Stomach (tissue), 9 donors: ENCODE results near the gene MUC5AC. TPM values are rescaled to one million over a fixed set of nuclear protein-coding genes. Genes with fewer than 3 reads are reported as not detected.

Experiments used
- DNase-seq, 2 donors: peaks; one replicate each; pipeline versions ENCODE4 v3.0.0 to v3.0.0-alpha.2; 2013 to 2019
- H3K27ac ChIP-seq, 5 donors: fragments of 200-600 bp in 4 of 5; sonication (generic) in 4 of 5; one replicate each; pipeline ENCODE4 v1.5.1; 2013 to 2019; ENCODE audit warnings: mild to moderate bottlenecking in 1 of 5, moderate library complexity in 1 of 5
- H3K27me3 ChIP-seq, 3 donors: fragments of 200-600 bp; sonication (generic); one replicate each; pipeline ENCODE4 v1.5.1; 2017 to 2019; ENCODE audit warnings: mixed run types in 1 of 3
- H3K36me3 ChIP-seq, 4 donors: fragments of 200-600 bp; sonication (generic); 1 replicate in 3 of 4; 2 replicates in 1 of 4; pipeline ENCODE4 v1.5.1; 2016 to 2019
- H3K4me1 ChIP-seq, 4 donors: fragments of 200-600 bp; sonication (generic); one replicate each; pipeline ENCODE4 v1.5.1; 2016 to 2019
- H3K4me3 ChIP-seq, 4 donors: fragments of 200-600 bp; sonication (generic) in 3 of 4; one replicate each; pipeline ENCODE4 v1.5.1; 2016 to 2019; ENCODE audit warnings: mild to moderate bottlenecking in 1 of 4
- H3K9me3 ChIP-seq, 4 donors: fragments of 200-600 bp; sonication (generic); one replicate each; pipeline ENCODE4 v1.5.1; 2016 to 2019
- EP300 ChIP-seq: sonication (generic); formaldehyde crosslinking; IDR thresholded peaks from one replicate; pipeline ENCODE4 v1.6.1; 2017; ENCODE audit warnings: antibody characterized with exemption
- POLR2A ChIP-seq, 4 donors: fragments of 450-650 bp; IDR thresholded peaks; one replicate each; pipeline ENCODE4 v1.6.1; 2016; ENCODE audit warnings: antibody characterized with exemption in 4 of 4, control low read depth in 2 of 4, mild to moderate bottlenecking in 1 of 4, moderate library complexity in 1 of 4
- POLR2AphosphoS5 ChIP-seq, 3 donors: sonication (generic); formaldehyde crosslinking; IDR thresholded peaks; one replicate each; pipeline ENCODE4 v1.6.1; 2016; ENCODE audit warnings: antibody characterized with exemption in 3 of 3
- WGBS, 5 donors: extraction: QIAGEN DNeasy Blood & Tissue Kit in 3 of 5; methylation state at CpG; one replicate each; pipeline versions ENCODE4 v1.1.5 to v1.1.7; 2013 to 2018; 5-methylcytosine and 5-hydroxymethylcytosine counted together
- intact Hi-C: fragments of 100-400 bp; cut with DNase I; formaldehyde crosslinking; loops from one replicate; pipeline ENCODE4 v1.15.1; 2023; ENCODE audit warnings: low total_unique reads
- polyA plus RNA-seq, 3 donors: library from polyadenylated mRNA; stranded (reverse); fragments of 200-250 nt; gene quantifications; one replicate each; pipeline ENCODE4 v1.2.3, GENCODE V29; 2013
- total RNA-seq, 5 donors: library from RNA; depleted of rRNA; stranded (reverse); fragments of >200 nt; gene quantifications; one replicate each; pipeline versions ENCODE4 v1.1.0 to v1.2.3, GENCODE V29; 2014 to 2016
- TF ChIP-seq, protein P1 (sequence below), 7 experiments: fragments of 450-650 bp in 4 of 7; fragments of 200-600 bp in 3 of 7; sonication (generic) in 3 of 7; IDR thresholded peaks; one replicate each; pipeline ENCODE4 v1.5.1; 2016 to 2019; ENCODE audit warnings: antibody characterized with exemption in 7 of 7, control low read depth in 2 of 7, mild to moderate bottlenecking in 1 of 7
- donor health status: healthy with polysubstance abuse.
- donor health status: Bipolar disorder and iron deficiency.
- donor health status: healthy.

Gene MUC5AC
- total and polyA plus RNA-seq, 8 donors: 2.0 to 1,253 (median 171) TPM

DNA sequence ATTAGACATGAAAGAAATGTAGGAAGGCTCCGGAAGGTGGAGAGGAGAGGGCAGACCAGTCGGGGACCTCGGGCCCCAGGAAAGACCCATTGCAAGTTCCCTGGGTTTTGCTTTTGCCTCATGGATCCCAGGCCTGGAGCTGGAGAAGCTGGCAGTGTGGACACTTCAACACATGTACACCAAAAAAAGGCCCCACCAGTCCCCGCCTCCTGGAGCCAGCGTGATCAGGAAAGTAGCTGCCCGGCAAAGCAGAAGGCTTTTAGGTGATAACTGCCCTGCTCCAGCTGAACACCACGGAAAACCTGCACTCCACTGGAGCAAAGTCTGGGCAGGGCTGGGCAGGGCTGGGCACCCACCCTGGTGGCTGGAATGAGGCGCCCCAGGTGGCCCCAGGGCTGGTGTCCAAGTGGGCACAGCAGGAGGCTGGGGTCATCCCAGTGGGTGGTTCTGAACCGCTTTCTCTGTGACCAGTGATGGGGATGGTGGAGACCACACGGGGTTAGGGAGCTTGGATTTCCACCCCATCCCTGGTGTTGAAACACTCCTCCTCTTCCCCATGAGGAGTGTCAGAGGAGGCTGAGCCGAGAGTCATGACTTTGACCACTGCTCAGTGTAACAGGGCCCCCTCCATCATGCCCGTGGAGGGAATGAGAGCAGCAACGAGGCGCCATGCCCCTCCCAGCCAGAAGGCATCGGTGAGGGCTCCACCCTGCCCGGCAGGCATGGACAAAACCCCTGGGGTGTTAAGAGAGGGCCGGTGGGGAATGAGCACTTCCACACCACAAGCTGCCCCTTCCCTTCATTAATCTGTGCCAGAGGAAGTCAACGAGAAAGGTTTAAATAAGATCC lies 16.9 kb upstream of the MUC5AC start:
- no peak overlapping the region for H3K27ac ChIP-seq
- 74 to 82% (median 80%) methylated on average over 17 to 18 of the region's 18 CpGs for WGBS, 5 donors
- intact Hi-C loops: no loop called here
- DNase-seq: no peak
- H3K9me3 ChIP-seq: peaks cover 0 to 14% (median 8%) of the 10 kb centered on the region in 4 donors
- H3K27me3 ChIP-seq: peaks cover 0 to 23% (median 0%) of the 10 kb centered on the region in 3 donors
- TF ChIP-seq EP300 (no peak), POLR2AphosphoS5 (IDR thresholded peaks at IDR 0.05) (no peak), POLR2A (IDR thresholded peaks at IDR 0.05) (no peak)
- TF ChIP-seq, protein P1, sequence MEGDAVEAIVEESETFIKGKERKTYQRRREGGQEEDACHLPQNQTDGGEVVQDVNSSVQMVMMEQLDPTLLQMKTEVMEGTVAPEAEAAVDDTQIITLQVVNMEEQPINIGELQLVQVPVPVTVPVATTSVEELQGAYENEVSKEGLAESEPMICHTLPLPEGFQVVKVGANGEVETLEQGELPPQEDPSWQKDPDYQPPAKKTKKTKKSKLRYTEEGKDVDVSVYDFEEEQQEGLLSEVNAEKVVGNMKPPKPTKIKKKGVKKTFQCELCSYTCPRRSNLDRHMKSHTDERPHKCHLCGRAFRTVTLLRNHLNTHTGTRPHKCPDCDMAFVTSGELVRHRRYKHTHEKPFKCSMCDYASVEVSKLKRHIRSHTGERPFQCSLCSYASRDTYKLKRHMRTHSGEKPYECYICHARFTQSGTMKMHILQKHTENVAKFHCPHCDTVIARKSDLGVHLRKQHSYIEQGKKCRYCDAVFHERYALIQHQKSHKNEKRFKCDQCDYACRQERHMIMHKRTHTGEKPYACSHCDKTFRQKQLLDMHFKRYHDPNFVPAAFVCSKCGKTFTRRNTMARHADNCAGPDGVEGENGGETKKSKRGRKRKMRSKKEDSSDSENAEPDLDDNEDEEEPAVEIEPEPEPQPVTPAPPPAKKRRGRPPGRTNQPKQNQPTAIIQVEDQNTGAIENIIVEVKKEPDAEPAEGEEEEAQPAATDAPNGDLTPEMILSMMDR (IDR thresholded peaks at IDR 0.05): no peak
- H3K4me3 ChIP-seq: no peak overlapping the region
- H3K36me3 ChIP-seq: no peaks in the 10 kb centered on the region
- H3K4me1 ChIP-seq: peaks cover 0 to 7% (median 3%) of the 10 kb centered on the region in 4 donors

DNA sequence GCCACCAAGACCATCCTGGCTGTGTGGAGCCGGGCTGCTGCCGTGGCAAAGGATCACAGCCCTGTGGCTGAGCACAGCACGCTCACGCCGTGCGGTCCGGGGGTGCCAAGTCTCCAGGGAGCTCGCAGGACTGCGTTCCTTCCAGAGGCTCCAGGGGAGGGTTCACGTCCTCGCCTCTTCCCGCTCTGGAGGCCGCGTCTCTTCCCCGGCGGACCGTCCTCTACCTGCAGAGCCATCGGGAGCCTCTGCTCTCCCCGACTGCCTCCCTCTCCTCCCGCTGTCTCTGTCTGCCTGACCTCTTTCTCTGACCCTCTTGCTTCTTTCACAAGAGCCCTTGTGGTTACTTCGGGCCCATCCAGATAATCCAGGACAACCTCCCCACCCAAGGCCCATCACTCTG lies 11.4 kb upstream of the MUC5AC start:
- 88 to 95% (median 94%) methylated on average over 20 to 21 of the region's 21 CpGs for WGBS, 5 donors
- intact Hi-C loops: no loop called here
- no peak for DNase-seq
- H3K4me3 ChIP-seq: no peak overlapping the region
- no peak for TF ChIP-seq EP300
- TF ChIP-seq, protein P1 (IDR thresholded peaks at IDR 0.05): no peak
- no peak for TF ChIP-seq POLR2A (IDR thresholded peaks at IDR 0.05)
- TF ChIP-seq POLR2AphosphoS5 (IDR thresholded peaks at IDR 0.05): no peak
- H3K27me3 ChIP-seq: peaks cover 0 to 30% (median 0%) of the 10 kb centered on the region in 3 donors
- H3K4me1 ChIP-seq: peaks cover 5 to 26% (median 15%) of the 10 kb centered on the region in 4 donors
- no peaks in the 10 kb centered on the region for H3K36me3 ChIP-seq
- H3K27ac ChIP-seq: no peak overlapping the region
- H3K9me3 ChIP-seq: peaks cover 0 to 14% (median 8%) of the 10 kb centered on the region in 4 donors

DNA sequence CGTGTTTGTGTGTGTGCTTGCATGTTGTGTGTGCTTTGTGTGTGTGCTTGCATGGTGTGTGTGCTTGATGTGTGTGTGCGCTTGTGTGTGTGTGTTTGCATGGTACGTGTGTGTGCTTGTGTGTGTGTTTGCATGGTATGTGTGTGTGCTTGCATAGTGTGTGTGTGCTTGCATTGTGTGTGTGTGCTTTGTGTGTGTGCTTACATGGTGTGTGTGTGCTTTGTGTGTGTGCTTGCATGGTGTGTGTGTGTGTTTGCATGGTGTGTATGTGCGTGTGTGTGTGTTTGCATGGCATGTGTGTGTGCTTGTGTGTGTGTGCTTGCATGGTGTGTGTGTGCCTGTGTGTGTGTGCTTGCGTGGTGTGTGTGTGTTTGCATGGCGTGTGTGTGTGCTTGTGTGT lies 10.0 kb upstream of the MUC5AC start:
- peaks cover 0 to 13% (median 8%) of the 10 kb centered on the region in 4 donors for H3K9me3 ChIP-seq
- no peak for DNase-seq
- TF ChIP-seq POLR2A (IDR thresholded peaks at IDR 0.05) (no peak), POLR2AphosphoS5 (IDR thresholded peaks at IDR 0.05) (no peak), EP300 (no peak)
- TF ChIP-seq, protein P1 (IDR thresholded peaks at IDR 0.05): no peak
- 92 to 95% (median 94%) methylated on average over 6 of the region's 6 CpGs for WGBS, 5 donors
- peaks cover 9 to 40% (median 26%) of the 10 kb centered on the region in 4 donors for H3K4me1 ChIP-seq
- peaks cover 0 to 44% (median 4%) of the 10 kb centered on the region in 3 donors for H3K27me3 ChIP-seq
- H3K4me3 ChIP-seq: no peak overlapping the region
- H3K36me3 ChIP-seq: no peaks in the 10 kb centered on the region
- H3K27ac ChIP-seq: no peak overlapping the region
- intact Hi-C loops: no loop called here

DNA sequence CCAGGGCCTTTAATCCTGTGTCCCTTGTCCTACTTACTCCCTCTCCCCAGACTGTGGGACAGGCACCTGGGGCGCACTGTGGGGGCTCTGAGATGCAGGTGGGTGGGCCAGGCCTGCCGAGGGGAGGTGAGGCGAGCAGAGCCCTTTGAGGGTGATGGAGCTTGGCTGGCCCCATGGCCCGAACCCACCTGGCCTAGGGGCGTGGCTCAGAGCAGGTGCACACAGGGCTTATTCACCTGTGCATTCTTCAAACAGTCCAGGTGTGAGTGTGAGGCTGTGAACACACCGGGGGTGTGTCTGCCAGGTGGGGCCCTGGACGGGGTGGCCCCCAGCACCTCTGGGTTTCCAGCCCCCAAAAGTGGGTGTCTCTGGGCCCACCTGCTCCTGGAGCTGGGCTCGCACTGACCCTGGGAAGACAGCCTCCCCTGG lies 9.0 kb upstream of the MUC5AC start:
- WGBS, 5 donors: 48 to 71% (median 62%) methylated on average over 4 to 8 of the region's 8 CpGs
- Histone ChIP-seq H3K4me1 (peaks cover 18 to 49% (median 35%) of the 10 kb centered on the region in 4 donors), H3K27ac (peak overlapping the region in 3 of 5 donors; percentile 7 to 53 (median 46)), H3K9me3 (peaks cover 0 to 4% (median 4%) of the 10 kb centered on the region in 4 donors), H3K4me3 (no peak overlapping the region), H3K36me3 (no peaks in the 10 kb centered on the region), H3K27me3 (peaks cover 0 to 49% (median 4%) of the 10 kb centered on the region in 3 donors)
- intact Hi-C loops: no loop called here
- peak in 1 of 3 donors; percentile 26 for TF ChIP-seq POLR2AphosphoS5 (IDR thresholded peaks at IDR 0.05)
- TF ChIP-seq EP300: no peak
- peak in 1 of 2 donors; percentile 72 for DNase-seq
